ENCODE data around the gene RPL36A.

GRCh38 chrX:101429934-101430333, 39.1 kb downstream of the RPL36A start:
- TF ChIP-seq POLR2AphosphoS5 (IDR thresholded peaks at IDR 0.05; ENCODE audit: borderline replicate concordance, low read depth, low read length) (no peak), EZH2 (IDR thresholded peaks at IDR 0.05) (no peak)

All from SK-N-MC (cell line).